Choroid plexus epithelial cell (primary cell): ENCODE results near the gene THSD4.

Experiments
- DNase-seq: peaks from one replicate; pipeline ENCODE4 v3.0.0-alpha.2; 2010; ENCODE audit warnings: low read depth
- H3K4me3 ChIP-seq: 2 replicates; pipeline ENCODE4 v1.5.1; 2011; ENCODE audit warnings: low read depth, mild to moderate bottlenecking, control low read depth, low read length, moderate library complexity
- CTCF ChIP-seq: conservative IDR thresholded peaks from 2 replicates; pipeline ENCODE4 v1.5.1; 2011; ENCODE audit warnings: low read depth, mild to moderate bottlenecking, control low read depth, inconsistent platforms, low read length, moderate library complexity

Gene THSD4

GRCh38 chr15:71600237-71600636, 485.0 kb downstream of the THSD4 start:
- TF ChIP-seq CTCF, result no peak
- no peak for DNase-seq
- H3K4me3 ChIP-seq, result no peak overlapping the region

GRCh38 chr15:71601038-71601834, 486.0 kb downstream of the THSD4 start:
- no peak overlapping the region for H3K4me3 ChIP-seq
- no peak for DNase-seq
- no peak for TF ChIP-seq CTCF

GRCh38 chr15:71603379-71603778, 488.1 kb downstream of the THSD4 start:
- no peak overlapping the region for H3K4me3 ChIP-seq
- DNase-seq, result no peak
- no peak for TF ChIP-seq CTCF

- TF ChIP-seq CTCF, result no peak
Measured at GRCh38 chr15:71607383-71607782, 492.1 kb downstream of the THSD4 start.

GRCh38 chr15:71610728-71611552, 495.7 kb downstream of the THSD4 start:
- DNase-seq, result peak; percentile 17
- H3K4me3 ChIP-seq, result no peak overlapping the region
- TF ChIP-seq CTCF, result no peak

More at GRCh38 chr15:71607383-71607782, 492.1 kb downstream of the THSD4 start:
- no peak for DNase-seq
- H3K4me3 ChIP-seq, result no peak overlapping the region

GRCh38 chr15:71611553-71612396, 496.5 kb downstream of the THSD4 start:
- peak; percentile 66 for DNase-seq
- no peak overlapping the region for H3K4me3 ChIP-seq
- TF ChIP-seq CTCF, result no peak
